Psoas muscle (tissue), 8 donors: Measurements from ENCODE around the gene FYN. TPM values are rescaled to one million over a fixed set of nuclear protein-coding genes. Genes with fewer than 3 reads are reported as not detected.

Experiments
- ATAC-seq, 4 donors: fragments of 200-7000 bp; cut with Tn5 transposase; one replicate each; pipeline ENCODE4 v1.9.1; 2020; ENCODE audit warnings: moderate library complexity in 3 of 4, mild to moderate bottlenecking in 2 of 4
- DNase-seq, 2 donors: peaks; one replicate each; pipeline ENCODE4 v3.0.0-alpha.2; 2020
- H3K27ac ChIP-seq: fragments of 200-600 bp; one replicate; pipeline ENCODE4 v1.8.0; 2022
- H3K27me3 ChIP-seq, 3 donors: fragments of 200-600 bp in 1 of 3; one replicate each; pipeline versions ENCODE4 v1.6.1 to v1.8.0; 2013 to 2022; ENCODE audit warnings: low read length in 2 of 3, mild to moderate bottlenecking in 2 of 3, moderate library complexity in 1 of 3; ENCODE audit not compliant: insufficient read depth in 3 of 3
- H3K36me3 ChIP-seq, 2 donors: fragments of 200-600 bp in 1 of 2; one replicate each; pipeline versions ENCODE4 v1.6.1 to v1.8.0; 2013 to 2022; ENCODE audit warnings: low read depth in 1 of 2, mild to moderate bottlenecking in 1 of 2, moderate library complexity in 1 of 2; ENCODE audit not compliant: insufficient read depth in 1 of 2
- H3K4me1 ChIP-seq: fragments of 200-600 bp; one replicate; pipeline ENCODE4 v1.8.0; 2022
- H3K4me3 ChIP-seq: fragments of 200-600 bp; one replicate; pipeline ENCODE4 v1.8.0; 2022; ENCODE audit warnings: mild to moderate bottlenecking
- H3K9me3 ChIP-seq: fragments of 200-600 bp; one replicate; pipeline ENCODE4 v1.8.0; 2022
- WGBS, 3 donors: extraction: QIAGEN DNeasy Blood & Tissue Kit; methylation state at CpG; one replicate each; pipeline versions ENCODE4 v1.1.6 to v1.1.7; 2013; 5-methylcytosine and 5-hydroxymethylcytosine counted together
- intact Hi-C, 2 donors: fragments of 100-400 bp; cut with DNase I; formaldehyde crosslinking; loops; one replicate each; pipeline versions ENCODE4 v1.11.0 to v1.14.2; 2022
- polyA plus RNA-seq, 3 donors: library from polyadenylated mRNA; stranded (reverse); fragments of 200-250 nt; gene quantifications; one replicate each; pipeline ENCODE4 v1.2.3, GENCODE V29; 2013
- total RNA-seq, 4 donors: library from RNA; stranded (reverse); fragmentation: NEBNext Ultra II Directional in 2 of 4; extraction: Animal tissue kit (Norgen Biotek cat#: 25700) in 2 of 4; gene quantifications; one replicate each; pipeline versions ENCODE4 v1.2.1 to v1.2.4, GENCODE V29; 2021 to 2023
- TF ChIP-seq, protein P1 (sequence below): fragments of 200-600 bp; IDR thresholded peaks from one replicate; pipeline ENCODE4 v1.8.0; 2022; ENCODE audit warnings: antibody characterized with exemption
- donor health status: healthy with polysubstance abuse.
- donor health status: DM: no; HTN: no; CAD: no; lungs with moderate emphysema.
- donor health status: Bipolar disorder and iron deficiency.
- donor health status: healthy.
- donor health status: DM: yes; HTN: yes; CAD: no.
- donor health status: DM: no; HTN: no; CAD: no.
- donor health status: DM: no; HTN: no; CAD: no.
- donor health status: DM: yes; HTN: yes; CAD: no.

The FYN gene
- total and polyA plus RNA-seq, 7 donors, result 7.1 to 27.8 (median 12.3) TPM

- peaks cover 77% of the 10 kb centered on the region for H3K4me1 ChIP-seq
- H3K4me3 ChIP-seq, result peak overlapping the region; percentile 55
- peak overlapping the region; percentile 86 for H3K27ac ChIP-seq
- peak; percentile 53 to 78 (median 73) for ATAC-seq
- 13 to 21% (median 18%) methylated on average over 15 of the region's 15 CpGs for WGBS, 3 donors
- no peaks in the 10 kb centered on the region for H3K36me3 ChIP-seq
- no peaks in the 10 kb centered on the region for H3K27me3 ChIP-seq
- intact Hi-C loops, result loop anchor here in 1 of 2 donors (5.0 kb wide), 1 partner anchor 57 kb away; the partner anchor contains the start of gene TRAF3IP2
- TF ChIP-seq, protein P1, sequence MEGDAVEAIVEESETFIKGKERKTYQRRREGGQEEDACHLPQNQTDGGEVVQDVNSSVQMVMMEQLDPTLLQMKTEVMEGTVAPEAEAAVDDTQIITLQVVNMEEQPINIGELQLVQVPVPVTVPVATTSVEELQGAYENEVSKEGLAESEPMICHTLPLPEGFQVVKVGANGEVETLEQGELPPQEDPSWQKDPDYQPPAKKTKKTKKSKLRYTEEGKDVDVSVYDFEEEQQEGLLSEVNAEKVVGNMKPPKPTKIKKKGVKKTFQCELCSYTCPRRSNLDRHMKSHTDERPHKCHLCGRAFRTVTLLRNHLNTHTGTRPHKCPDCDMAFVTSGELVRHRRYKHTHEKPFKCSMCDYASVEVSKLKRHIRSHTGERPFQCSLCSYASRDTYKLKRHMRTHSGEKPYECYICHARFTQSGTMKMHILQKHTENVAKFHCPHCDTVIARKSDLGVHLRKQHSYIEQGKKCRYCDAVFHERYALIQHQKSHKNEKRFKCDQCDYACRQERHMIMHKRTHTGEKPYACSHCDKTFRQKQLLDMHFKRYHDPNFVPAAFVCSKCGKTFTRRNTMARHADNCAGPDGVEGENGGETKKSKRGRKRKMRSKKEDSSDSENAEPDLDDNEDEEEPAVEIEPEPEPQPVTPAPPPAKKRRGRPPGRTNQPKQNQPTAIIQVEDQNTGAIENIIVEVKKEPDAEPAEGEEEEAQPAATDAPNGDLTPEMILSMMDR, result no peak
- no peaks in the 10 kb centered on the region for H3K9me3 ChIP-seq
- peak; percentile 66 to 78 for DNase-seq
Measured at GRCh38 chr6:111663692-111664564, 209.3 kb downstream of the FYN start.

DNA sequence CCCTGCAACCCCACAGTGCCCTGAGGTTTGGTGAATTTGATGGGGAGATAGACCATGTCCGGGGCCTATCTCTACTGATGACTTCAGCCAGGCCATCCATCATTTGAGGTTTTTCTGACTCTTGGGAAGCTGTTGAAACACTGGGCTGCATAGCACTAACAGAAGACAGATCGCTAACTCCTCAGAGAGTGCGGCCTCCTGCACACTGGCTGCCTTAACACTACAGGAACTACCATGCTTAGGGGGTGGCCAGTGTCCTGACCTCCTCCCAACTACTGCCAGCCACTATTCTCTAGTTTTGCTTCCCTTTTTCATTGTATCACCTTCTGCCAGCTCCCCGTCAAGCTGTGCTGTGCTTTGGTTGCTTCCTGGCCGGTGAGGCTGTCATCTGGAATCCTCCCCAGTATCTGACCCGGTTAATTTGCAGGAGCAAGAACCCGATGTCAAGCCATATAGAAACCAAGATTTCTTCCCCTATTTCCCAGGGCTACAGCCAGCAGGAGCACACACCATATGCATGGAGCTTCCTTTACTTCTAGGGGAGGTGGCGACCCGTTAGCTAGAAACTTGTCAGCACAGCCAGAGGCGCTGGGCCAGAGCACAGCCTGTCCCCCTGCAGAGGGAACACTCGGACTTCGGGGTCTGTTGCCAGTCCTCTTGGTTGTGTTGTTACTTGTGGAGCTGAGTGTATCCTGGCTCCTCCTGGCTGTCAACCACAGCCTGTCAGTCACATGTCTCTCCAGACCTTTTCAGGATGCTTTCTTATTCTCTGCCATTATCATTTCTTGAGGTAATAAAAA is 210.3 kb downstream of the FYN start:
- H3K9me3 ChIP-seq, result no peaks in the 10 kb centered on the region
- H3K4me1 ChIP-seq, result peaks cover 74% of the 10 kb centered on the region
- peak; percentile 64 to 90 for DNase-seq
- 28 to 36% (median 29%) methylated on average over 12 of the region's 12 CpGs for WGBS, 3 donors
- H3K27me3 ChIP-seq, result no peaks in the 10 kb centered on the region
- TF ChIP-seq, protein P1, result no peak
- intact Hi-C loops, result loop anchor here in 1 of 2 donors (5.0 kb wide), 1 partner anchor 56 kb away; the partner anchor contains the start of gene TRAF3IP2
- peak overlapping the region; percentile 86 for H3K27ac ChIP-seq
- H3K36me3 ChIP-seq, result no peaks in the 10 kb centered on the region
- ATAC-seq, result peak; percentile 38 to 78 (median 70)
- H3K4me3 ChIP-seq, result peak overlapping the region; percentile 55

GRCh38 chr6:111662072-111662793 is 211.0 kb downstream of the FYN start:
- H3K9me3 ChIP-seq, result no peaks in the 10 kb centered on the region
- ATAC-seq (no peak), DNase-seq (no peak)
- 53 to 67% (median 59%) methylated on average over 8 of the region's 8 CpGs for WGBS, 3 donors
- no peaks in the 10 kb centered on the region for H3K27me3 ChIP-seq
- H3K36me3 ChIP-seq, result no peaks in the 10 kb centered on the region
- intact Hi-C loops, result loop anchor here in 1 of 2 donors (5.0 kb wide), 1 partner anchor 55 kb away; the partner anchor contains the start of gene TRAF3IP2
- peak overlapping the region; percentile 55 for H3K4me3 ChIP-seq
- TF ChIP-seq, protein P1, result no peak
- H3K4me1 ChIP-seq, result peaks cover 75% of the 10 kb centered on the region
- H3K27ac ChIP-seq, result peak overlapping the region; percentile 86

DNA sequence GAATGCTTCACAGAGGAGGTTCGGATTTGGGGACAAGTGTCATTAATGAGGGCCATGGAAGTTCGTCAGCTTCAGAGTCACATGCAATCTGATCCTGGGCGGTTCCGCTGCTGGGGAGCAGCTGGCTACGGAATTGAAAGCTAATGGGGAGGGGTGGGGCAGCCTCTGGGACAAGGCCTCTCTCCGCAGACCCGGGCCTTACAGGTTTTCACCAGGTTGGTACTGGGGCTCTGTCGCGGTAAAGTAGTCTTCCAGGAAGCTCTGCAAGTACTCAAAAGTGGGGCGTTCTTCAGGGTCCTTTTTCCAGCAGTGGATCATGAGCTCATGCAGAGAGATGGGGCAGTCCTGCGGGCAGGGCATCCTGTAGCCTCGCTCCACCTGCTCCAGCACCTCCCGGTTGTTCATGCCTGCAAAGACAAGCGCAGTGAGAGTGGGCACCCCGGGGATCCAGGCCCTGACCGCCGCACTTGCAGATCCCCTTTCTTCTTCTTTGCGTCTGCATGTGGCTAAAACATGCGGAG is 211.7 kb downstream of the FYN start:
- ATAC-seq, result peak; percentile 39 to 61 (median 53)
- H3K4me1 ChIP-seq, result peaks cover 74% of the 10 kb centered on the region
- no peaks in the 10 kb centered on the region for H3K36me3 ChIP-seq
- 34 to 49% (median 43%) methylated on average over 19 of the region's 19 CpGs for WGBS, 3 donors
- peak overlapping the region; percentile 86 for H3K27ac ChIP-seq
- H3K27me3 ChIP-seq, result no peaks in the 10 kb centered on the region
- TF ChIP-seq, protein P1, result no peak
- H3K4me3 ChIP-seq, result peak overlapping the region; percentile 55
- intact Hi-C loops, result loop anchor here in 1 of 2 donors (5.0 kb wide), 1 partner anchor 54 kb away; the partner anchor contains the start of gene TRAF3IP2
- H3K9me3 ChIP-seq, result no peaks in the 10 kb centered on the region
- DNase-seq, result peak; percentile 52 to 81
